Neural progenitor cell (in vitro differentiated cells): ENCODE measurements around the gene PTPRB. TPM values are rescaled to one million over a fixed set of nuclear protein-coding genes. Genes with fewer than 3 reads are reported as not detected.

Source experiments
- DNase-seq: peaks from one replicate; pipeline ENCODE4 v3.0.0-alpha.2; 2016; ENCODE audit warnings: low spot score
- H2AFZ ChIP-seq: fragments of 200-600 bp; sonication (generic); replicated peaks from 2 replicates; pipeline ENCODE4 v1.6.1; 2016; ENCODE audit warnings: antibody characterized with exemption
- H3F3A ChIP-seq: fragments of 200-600 bp; sonication (generic); 2 replicates; pipeline ENCODE4 v1.6.1; 2016; ENCODE audit warnings: antibody characterized with exemption, low read depth
- H3K27ac ChIP-seq: fragments of 200-600 bp; sonication (generic); 2 replicates; pipeline ENCODE4 v1.5.1; 2016; ENCODE audit warnings: mild to moderate bottlenecking
- H3K27me3 ChIP-seq: fragments of 200-600 bp; sonication (generic); 2 replicates; pipeline ENCODE4 v1.6.1; 2016; ENCODE audit warnings: mild to moderate bottlenecking, moderate library complexity
- H3K36me3 ChIP-seq: fragments of 200-600 bp; sonication (generic); 2 replicates; pipeline ENCODE4 v1.5.1; 2016
- H3K4me1 ChIP-seq: fragments of 200-600 bp; sonication (generic); 2 replicates; pipeline ENCODE4 v1.6.1; 2016; ENCODE audit warnings: mixed run types
- H3K4me2 ChIP-seq: fragments of 200-600 bp; sonication (generic); 2 replicates; pipeline ENCODE4 v1.6.1; 2016
- H3K4me3 ChIP-seq: fragments of 200-600 bp; sonication (generic); 2 replicates; pipeline ENCODE4 v1.5.1; 2016
- H3K79me2 ChIP-seq: fragments of 200-600 bp; sonication (generic); 2 replicates; pipeline ENCODE4 v1.6.1; 2016; ENCODE audit warnings: low read depth
- H3K9ac ChIP-seq: fragments of 200-600 bp; sonication (generic); 2 replicates; pipeline ENCODE4 v1.6.1; 2016
- H3K9me3 ChIP-seq: fragments of 200-600 bp; sonication (generic); 2 replicates; pipeline ENCODE4 v1.5.1; 2016; ENCODE audit warnings: low read depth
- H4K20me1 ChIP-seq: fragments of 200-600 bp; sonication (generic); 2 replicates; pipeline ENCODE4 v1.6.1; 2016; ENCODE audit warnings: low read depth
- H3K27ac Mint-ChIP-seq: 3 replicates; pipeline ENCODE4 v1.8.0; 2021; ENCODE audit warnings: mixed read lengths
- H3K27me3 Mint-ChIP-seq: 2 replicates; pipeline ENCODE4 v1.8.0; 2022; ENCODE audit warnings: low read depth, mild to moderate bottlenecking, inconsistent platforms, moderate library complexity, mixed read lengths; ENCODE audit not compliant: insufficient read depth
- H3K36me3 Mint-ChIP-seq: 3 replicates; pipeline ENCODE4 v1.8.0; 2021; ENCODE audit warnings: mixed read lengths
- H3K4me1 Mint-ChIP-seq: 3 replicates; pipeline ENCODE4 v1.8.0; 2021; ENCODE audit warnings: mixed read lengths
- H3K4me3 Mint-ChIP-seq: 3 replicates; pipeline ENCODE4 v1.8.0; 2021; ENCODE audit warnings: mild to moderate bottlenecking, moderate library complexity, mixed read lengths
- H3K9me3 Mint-ChIP-seq: 3 replicates; pipeline ENCODE4 v1.8.0; 2020; ENCODE audit warnings: mixed read lengths
- EZH2 ChIP-seq: fragments of 200-600 bp; sonication (generic); IDR thresholded peaks from 2 replicates; pipeline ENCODE4 v1.6.1; 2017; ENCODE audit warnings: antibody characterized with exemption, mild to moderate bottlenecking, moderate library complexity
- EZH2phosphoT487 ChIP-seq: fragments of 200-600 bp; sonication (generic); IDR thresholded peaks from 2 replicates; pipeline ENCODE4 v1.6.1; 2017; ENCODE audit warnings: antibody characterized with exemption
- total RNA-seq: library from RNA; depleted of rRNA; stranded (reverse); fragments of >200 nt; gene quantifications from 2 replicates; pipeline ENCODE4 v1.2.3, GENCODE V29; 2015; ENCODE audit warnings: low replicate concordance
- TF ChIP-seq, protein P1 (sequence below): fragments of 200-600 bp; sonication (generic); IDR thresholded peaks from 2 replicates; pipeline ENCODE4 v1.5.1; 2017; ENCODE audit warnings: antibody characterized with exemption, mild to moderate bottlenecking

PTPRB gene
- total RNA-seq, 1 donor from 2014 or later: not detected

DNA sequence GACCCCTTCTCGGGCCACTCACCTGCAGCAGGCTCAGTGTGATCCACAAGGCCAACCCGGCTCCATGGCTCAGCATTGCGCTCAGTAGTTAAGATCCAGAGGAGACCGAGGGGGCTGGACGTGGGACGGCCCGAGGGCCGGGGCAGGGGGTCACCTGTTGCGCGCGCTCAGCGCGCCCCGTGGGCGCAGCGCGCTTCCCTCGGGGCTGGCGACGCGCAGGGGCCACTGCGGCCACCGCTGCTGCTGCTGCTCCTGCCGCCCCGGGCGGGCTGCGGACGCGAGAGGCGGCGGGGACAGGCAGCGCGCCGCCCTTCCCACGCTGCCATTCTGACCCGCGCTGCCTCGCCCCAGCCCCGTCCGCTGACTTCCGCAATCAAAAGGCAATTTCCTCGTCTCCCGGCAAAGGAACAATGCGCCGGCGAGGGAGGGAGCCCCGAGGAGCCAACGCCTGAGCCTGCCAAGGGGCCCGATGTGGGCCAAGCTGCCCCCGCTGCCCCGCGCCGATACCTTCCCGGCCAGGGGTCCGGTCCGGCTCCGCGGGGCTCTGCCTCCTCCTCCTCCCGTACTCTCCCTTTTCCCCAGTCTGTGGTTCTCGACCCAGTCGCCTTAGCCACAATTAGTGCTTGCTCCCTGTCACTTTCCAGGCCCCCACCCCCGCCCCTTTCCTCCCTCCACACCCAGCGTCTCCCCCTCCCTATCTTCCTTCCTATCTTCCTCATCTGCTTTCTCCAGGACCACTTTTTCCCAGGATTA lies 27.3 kb downstream of the PTPRB start:
- no peak overlapping the region for H3K27ac Mint-ChIP-seq
- no peaks in the 10 kb centered on the region for H3K79me2 ChIP-seq
- no peak overlapping the region for H3K9ac ChIP-seq
- peak overlapping the region; percentile 98 for H3K4me2 ChIP-seq
- H3F3A ChIP-seq: peaks cover 5% of the 10 kb centered on the region
- H3K4me3 ChIP-seq: peak overlapping the region; percentile 66
- H3K27me3 Mint-ChIP-seq: peaks cover 6% of the 10 kb centered on the region
- no peaks in the 10 kb centered on the region for H4K20me1 ChIP-seq
- DNase-seq: peak; percentile 66
- no peaks in the 10 kb centered on the region for H3K9me3 Mint-ChIP-seq
- H3K36me3 ChIP-seq: no peaks in the 10 kb centered on the region
- TF ChIP-seq, protein P1, sequence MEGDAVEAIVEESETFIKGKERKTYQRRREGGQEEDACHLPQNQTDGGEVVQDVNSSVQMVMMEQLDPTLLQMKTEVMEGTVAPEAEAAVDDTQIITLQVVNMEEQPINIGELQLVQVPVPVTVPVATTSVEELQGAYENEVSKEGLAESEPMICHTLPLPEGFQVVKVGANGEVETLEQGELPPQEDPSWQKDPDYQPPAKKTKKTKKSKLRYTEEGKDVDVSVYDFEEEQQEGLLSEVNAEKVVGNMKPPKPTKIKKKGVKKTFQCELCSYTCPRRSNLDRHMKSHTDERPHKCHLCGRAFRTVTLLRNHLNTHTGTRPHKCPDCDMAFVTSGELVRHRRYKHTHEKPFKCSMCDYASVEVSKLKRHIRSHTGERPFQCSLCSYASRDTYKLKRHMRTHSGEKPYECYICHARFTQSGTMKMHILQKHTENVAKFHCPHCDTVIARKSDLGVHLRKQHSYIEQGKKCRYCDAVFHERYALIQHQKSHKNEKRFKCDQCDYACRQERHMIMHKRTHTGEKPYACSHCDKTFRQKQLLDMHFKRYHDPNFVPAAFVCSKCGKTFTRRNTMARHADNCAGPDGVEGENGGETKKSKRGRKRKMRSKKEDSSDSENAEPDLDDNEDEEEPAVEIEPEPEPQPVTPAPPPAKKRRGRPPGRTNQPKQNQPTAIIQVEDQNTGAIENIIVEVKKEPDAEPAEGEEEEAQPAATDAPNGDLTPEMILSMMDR: no peak
- TF ChIP-seq EZH2 (peak; percentile 32), EZH2phosphoT487 (no peak)
- H3K4me1 ChIP-seq: peaks cover 8% of the 10 kb centered on the region
- H2AFZ ChIP-seq: peak overlapping the region; percentile 91
- peaks cover 52% of the 10 kb centered on the region for H3K27me3 ChIP-seq
- H3K4me3 Mint-ChIP-seq: peak overlapping the region; percentile 91
- H3K27ac ChIP-seq: no peak overlapping the region
- no peaks in the 10 kb centered on the region for H3K36me3 Mint-ChIP-seq
- H3K9me3 ChIP-seq: no peaks in the 10 kb centered on the region
- H3K4me1 Mint-ChIP-seq: peaks cover 23% of the 10 kb centered on the region

DNA sequence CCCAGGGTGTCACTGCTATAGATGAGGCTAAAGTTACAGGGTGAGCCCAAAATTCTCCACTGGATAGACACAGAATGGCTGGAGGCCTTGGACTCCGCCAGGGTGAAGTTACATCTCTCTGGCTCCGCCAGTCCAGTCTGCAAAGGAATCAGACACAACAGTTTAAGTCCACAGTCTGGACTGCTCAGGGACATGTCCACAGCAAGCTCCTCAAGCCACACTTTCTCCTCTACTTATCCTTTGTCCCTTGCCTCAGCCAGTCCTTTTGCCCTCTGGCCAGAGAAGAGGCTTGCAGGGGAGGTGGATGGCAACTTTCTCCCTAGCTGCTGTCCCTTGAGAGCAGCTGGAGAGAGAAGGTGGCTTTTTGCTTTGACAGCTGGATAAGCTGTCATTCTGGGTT lies 28.0 kb downstream of the PTPRB start:
- Mint-ChIP-seq H3K4me1 (peaks cover 23% of the 10 kb centered on the region), H3K4me3 (peak overlapping the region; percentile 91), H3K27me3 (peaks cover 6% of the 10 kb centered on the region), H3K27ac (no peak overlapping the region), H3K9me3 (peaks cover 2% of the 10 kb centered on the region), H3K36me3 (no peaks in the 10 kb centered on the region)
- Histone ChIP-seq H3K36me3 (no peaks in the 10 kb centered on the region), H3K4me1 (peaks cover 8% of the 10 kb centered on the region), H3K9me3 (no peaks in the 10 kb centered on the region), H3K27ac (no peak overlapping the region), H2AFZ (peak overlapping the region; percentile 91), H3K79me2 (no peaks in the 10 kb centered on the region), H3K27me3 (peaks cover 52% of the 10 kb centered on the region), H3F3A (peaks cover 5% of the 10 kb centered on the region), H3K9ac (no peak overlapping the region), H4K20me1 (no peaks in the 10 kb centered on the region), H3K4me3 (peak overlapping the region; percentile 66), H3K4me2 (peak overlapping the region; percentile 98)
- TF ChIP-seq EZH2phosphoT487 (no peak), EZH2 (no peak)
- TF ChIP-seq, protein P1: no peak
- DNase-seq: peak; percentile 13

DNA sequence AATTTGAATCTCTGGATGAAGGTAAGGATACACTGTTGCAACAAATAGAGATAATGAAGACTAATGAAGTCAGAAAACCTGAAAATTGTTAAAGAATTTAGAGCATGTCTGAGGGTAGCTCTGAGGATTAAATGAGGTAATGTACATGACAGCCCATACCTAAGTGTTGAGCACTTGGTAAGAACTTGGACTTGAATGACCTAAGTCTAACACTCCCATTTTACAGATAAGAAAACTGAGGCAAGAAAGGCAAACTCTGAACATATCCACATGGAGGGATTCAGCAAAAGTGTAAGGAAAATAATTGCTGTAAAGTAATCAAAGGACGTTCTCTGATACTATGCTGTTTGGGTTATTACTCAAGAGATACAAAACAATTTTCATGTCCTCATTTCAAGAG lies 29.0 kb downstream of the PTPRB start:
- H4K20me1 ChIP-seq: no peaks in the 10 kb centered on the region
- H3K79me2 ChIP-seq: no peaks in the 10 kb centered on the region
- Mint-ChIP-seq H3K36me3 (no peaks in the 10 kb centered on the region), H3K27ac (no peak overlapping the region), H3K4me3 (peak overlapping the region; percentile 91), H3K9me3 (peaks cover 2% of the 10 kb centered on the region), H3K4me1 (peaks cover 23% of the 10 kb centered on the region), H3K27me3 (peaks cover 3% of the 10 kb centered on the region)
- peaks cover 5% of the 10 kb centered on the region for H3F3A ChIP-seq
- H3K36me3 ChIP-seq: no peaks in the 10 kb centered on the region
- DNase-seq: no peak
- peaks cover 8% of the 10 kb centered on the region for H3K4me1 ChIP-seq
- H3K9ac ChIP-seq: no peak overlapping the region
- no peak overlapping the region for H3K4me2 ChIP-seq
- no peak overlapping the region for H3K27ac ChIP-seq
- H3K27me3 ChIP-seq: peaks cover 52% of the 10 kb centered on the region
- no peaks in the 10 kb centered on the region for H3K9me3 ChIP-seq
- TF ChIP-seq EZH2 (no peak), EZH2phosphoT487 (no peak)
- TF ChIP-seq, protein P1: no peak
- H3K4me3 ChIP-seq: no peak overlapping the region
- no peak overlapping the region for H2AFZ ChIP-seq
